ENCODE data around the gene GGN. TPM values are rescaled to one million over a fixed set of nuclear protein-coding genes. Genes with fewer than 3 reads are reported as not detected.

The GGN gene
- total and polyA plus RNA-seq, 9 of the 15 experiments (the other 6 are each of a cell fraction or from before 2014, with no cell fraction given): 0.15 to 0.33 TPM; not detected in 7

- Histone ChIP-seq H3K9me1 (ENCODE audit: control insufficient read depth, insufficient read depth, low read length) (no peaks in the 10 kb centered on the region), H3K4me3 (no peak overlapping the region), H3K79me2 (ENCODE audit: control insufficient read depth, insufficient read depth, low read length) (peaks cover under 1% of the 10 kb centered on the region; the same call in 2 of the 3 replicates), H3K9me3 (replicated peaks; ENCODE audit: control insufficient read depth, insufficient read depth, low read depth, low read length) (no peaks in the 10 kb centered on the region; the same call in 1 of the 2 replicates), H3K36me3 (ENCODE audit: control insufficient read depth, insufficient read depth, low read length) (no peaks in the 10 kb centered on the region), H3K4me2 (ENCODE audit: insufficient read depth, low read length) (no peak overlapping the region), H3K9ac (ENCODE audit: insufficient read depth in 1 of 2, low read depth in 2 of 2, low read length in 2 of 2) (no peak overlapping the region), H3K27me3 (ENCODE audit: control insufficient read depth in 2 of 2, insufficient read depth in 2 of 2, low read length in 2 of 2) (no peaks in the 10 kb centered on the region), H4K20me1 (replicated peaks; ENCODE audit: control insufficient read depth, insufficient read depth, low read length) (no peaks in the 10 kb centered on the region), H3K4me1 (replicated peaks in 1 of 2; ENCODE audit: control insufficient read depth in 2 of 2, insufficient read depth in 2 of 2, low read length in 2 of 2) (peaks cover 9 to 10% of the 10 kb centered on the region in 2 experiments; a peak in 4 of 5 replicates), H3K27ac (ENCODE audit: extremely low read depth, low read depth, low read length) (no peak overlapping the region), H2AFZ (ENCODE audit: low read depth, low read length) (no peak overlapping the region)
- BruUV-seq (replicated peaks): no TSS peak
- POLR2A ChIA-PET: interaction anchor here (0.6 kb wide), 1 partner anchor 76 kb away, joined by 3 read pairs; no protein-coding TSS in a partner anchor
- CTCF ChIA-PET (ENCODE audit: low intra/inter-chr PET ratio): no interaction called here
- ATAC-seq (no peak), FAIRE-seq (no peak), DNase-seq (ENCODE audit: extremely low read depth in 1 of 4, low spot score in 3 of 4) (no peak)
- WGBS (ENCODE audit: insufficient coverage, low coverage, missing lambda C conversion rate): 42% methylated on average over 2 of the region's 2 CpGs
- TF ChIP-seq ZNF134 (CRISPR knock-in tag; conservative IDR thresholded peaks at IDR 0.05): no peak
- peak; percentile 74 for TF ChIP-seq ZNF24 (IDR thresholded peaks at IDR 0.05)
- intact Hi-C loops (cut with micrococcal nuclease): no loop called here
- in situ Hi-C loops (cut with MboI): no loop called here
These were observed 18.2 kb downstream of the GGN start for GRCh38 chr19:38369584-38369983.

- Histone ChIP-seq H3K4me1 (replicated peaks in 1 of 2; ENCODE audit: control insufficient read depth in 2 of 2, insufficient read depth in 2 of 2, low read length in 2 of 2) (peaks cover 11 to 18% of the 10 kb centered on the region in 2 experiments; a peak in 4 of 5 replicates), H3K4me3 (no peak overlapping the region), H3K36me3 (ENCODE audit: control insufficient read depth, insufficient read depth, low read length) (no peaks in the 10 kb centered on the region), H3K9me1 (ENCODE audit: control insufficient read depth, insufficient read depth, low read length) (no peaks in the 10 kb centered on the region), H3K9ac (ENCODE audit: insufficient read depth in 1 of 2, low read depth in 2 of 2, low read length in 2 of 2) (no peak overlapping the region), H4K20me1 (replicated peaks; ENCODE audit: control insufficient read depth, insufficient read depth, low read length) (no peaks in the 10 kb centered on the region), H3K27me3 (ENCODE audit: control insufficient read depth in 2 of 2, insufficient read depth in 2 of 2, low read length in 2 of 2) (no peaks in the 10 kb centered on the region), H3K79me2 (ENCODE audit: control insufficient read depth, insufficient read depth, low read length) (no peaks in the 10 kb centered on the region), H3K4me2 (ENCODE audit: insufficient read depth, low read length) (no peak overlapping the region), H3K9me3 (replicated peaks; ENCODE audit: control insufficient read depth, insufficient read depth, low read depth, low read length) (no peaks in the 10 kb centered on the region), H2AFZ (ENCODE audit: low read depth, low read length) (peak overlapping the region; percentile 40; the same call in 1 of the 2 replicates), H3K27ac (ENCODE audit: extremely low read depth, low read depth, low read length) (no peak overlapping the region)
- no peak for DNase-seq (ENCODE audit: extremely low read depth in 1 of 4, low spot score in 3 of 4)
- in situ Hi-C loops (cut with MboI) (no loop called here), intact Hi-C loops (cut with micrococcal nuclease) (no loop called here)
- no peak for FAIRE-seq
- BruUV-seq (replicated peaks): no TSS peak
- POLR2A ChIA-PET: no interaction called here
- no peak for ATAC-seq
- CTCF ChIA-PET (ENCODE audit: low intra/inter-chr PET ratio): no interaction called here
- 65% methylated on average over 6 of the region's 12 CpGs for WGBS (ENCODE audit: insufficient coverage, low coverage, missing lambda C conversion rate)
- TF ChIP-seq TAF7 (tag; IDR thresholded peaks at IDR 0.05): no peak
- TF ChIP-seq HOMEZ (CRISPR knock-in tag; IDR thresholded peaks at IDR 0.05): no peak
- TF ChIP-seq KLF1 (tag; IDR thresholded peaks at IDR 0.05): no peak
- no peak for TF ChIP-seq POU5F1 (IDR thresholded peaks at IDR 0.05; ENCODE audit: borderline replicate concordance, low read depth, low read length, partially characterized antibody)
- no peak for TF ChIP-seq NFRKB (IDR thresholded peaks at IDR 0.05; ENCODE audit: low read depth)
- no peak for TF ChIP-seq FOSL1 (tag; conservative IDR thresholded peaks at IDR 0.05)
- TF ChIP-seq ZFP30 (CRISPR knock-in tag; IDR thresholded peaks at IDR 0.05; ENCODE audit: borderline replicate concordance): no peak
These were observed 20.8 kb downstream of the GGN start for GRCh38 chr19:38367041-38367440.

All from K562 (cell line).